Esophagus muscularis mucosa (tissue), 4 donors: ENCODE data around the gene TMOD1. TPM values are rescaled to one million over a fixed set of nuclear protein-coding genes. Genes with fewer than 3 reads are reported as not detected.

ENCODE experiments used
- DNase-seq: peaks from one replicate; pipeline ENCODE4 v3.0.0-alpha.2; 2017; ENCODE audit errors: extremely low spot score
- H3K27ac ChIP-seq, 4 donors: fragments of 200-600 bp; sonication (generic); replicated peaks in 1 of 4; 1 replicate in 3 of 4; 2 replicates in 1 of 4; pipeline ENCODE4 v1.5.1; 2016 to 2019; ENCODE audit warnings: mild to moderate bottlenecking in 1 of 4
- H3K27me3 ChIP-seq, 4 donors: fragments of 200-600 bp; sonication (generic); one replicate each; pipeline versions ENCODE4 v1.5.1 to v1.6.0; 2016 to 2019
- H3K36me3 ChIP-seq, 4 donors: fragments of 200-600 bp; sonication (generic); one replicate each; pipeline ENCODE4 v1.5.1; 2016 to 2019
- H3K4me1 ChIP-seq, 4 donors: fragments of 200-600 bp; sonication (generic); one replicate each; pipeline ENCODE4 v1.5.1; 2016 to 2019
- H3K4me3 ChIP-seq, 4 donors: fragments of 200-600 bp; sonication (generic); 1 replicate in 2 of 4; 2 replicates in 2 of 4; pipeline ENCODE4 v1.5.1; 2016 to 2019; ENCODE audit warnings: mild to moderate bottlenecking in 4 of 4, moderate library complexity in 1 of 4
- H3K9me3 ChIP-seq, 4 donors: fragments of 200-600 bp; sonication (generic); 1 replicate in 3 of 4; 2 replicates in 1 of 4; pipeline ENCODE4 v1.5.1; 2016 to 2019
- CTCF ChIP-seq, 3 experiments: fragments of 200-600 bp in 2 of 3; fragments of 450-650 bp in 1 of 3; sonication (generic) in 2 of 3; IDR thresholded peaks; one replicate each; pipeline ENCODE4 v1.5.1; 2017 to 2019; ENCODE audit warnings: antibody characterized with exemption in 3 of 3, mild to moderate bottlenecking in 2 of 3, moderate library complexity in 1 of 3
- EP300 ChIP-seq: sonication (generic); formaldehyde crosslinking; IDR thresholded peaks from one replicate; pipeline ENCODE4 v1.6.1; 2017; ENCODE audit warnings: antibody characterized with exemption
- POLR2A ChIP-seq: fragments of 450-650 bp; IDR thresholded peaks from one replicate; pipeline ENCODE4 v1.6.1; 2017; ENCODE audit warnings: antibody characterized with exemption, moderate library complexity, mild to moderate bottlenecking, low read depth
- POLR2AphosphoS5 ChIP-seq, 2 donors: sonication (generic); formaldehyde crosslinking; IDR thresholded peaks; one replicate each; pipeline ENCODE4 v1.6.1; 2017; ENCODE audit warnings: antibody characterized with exemption in 2 of 2
- WGBS: methylation state at CpG from one replicate; pipeline ENCODE4 v1.1.5; 2018; 5-methylcytosine and 5-hydroxymethylcytosine counted together
- intact Hi-C: fragments of 100-400 bp; cut with DNase I; formaldehyde crosslinking; loops from one replicate; pipeline ENCODE4 v1.15.1; 2023
- total RNA-seq, 4 donors: library from RNA; depleted of rRNA; stranded (reverse); fragments of >200 nt; gene quantifications; one replicate each; pipeline versions ENCODE4 v1.1.0 to v1.2.1, GENCODE V29; 2016

TMOD1 gene
- total RNA-seq, 4 donors from 2014 or later: 68.4 to 97.6 (median 71.6) TPM

GRCh38 chr9:97554566-97555075 is 53.2 kb downstream of the TMOD1 start:
- peak overlapping the region; percentile 60 to 93 (median 90) for H3K27ac ChIP-seq
- no peak overlapping the region for H3K4me3 ChIP-seq
- DNase-seq: no peak
- H3K4me1 ChIP-seq: peaks cover 45 to 58% (median 48%) of the 10 kb centered on the region in 4 donors
- H3K27me3 ChIP-seq: no peaks in the 10 kb centered on the region
- no peaks in the 10 kb centered on the region for H3K9me3 ChIP-seq
- 92% methylated on average over 6 of the region's 6 CpGs for WGBS
- TF ChIP-seq POLR2A (no peak), EP300 (no peak), POLR2AphosphoS5 (IDR thresholded peaks at IDR 0.05) (no peak), CTCF (IDR thresholded peaks at IDR 0.05) (no peak)
- peaks cover 9 to 37% (median 23%) of the 10 kb centered on the region in 4 donors for H3K36me3 ChIP-seq
- intact Hi-C loops: no loop called here

DNA sequence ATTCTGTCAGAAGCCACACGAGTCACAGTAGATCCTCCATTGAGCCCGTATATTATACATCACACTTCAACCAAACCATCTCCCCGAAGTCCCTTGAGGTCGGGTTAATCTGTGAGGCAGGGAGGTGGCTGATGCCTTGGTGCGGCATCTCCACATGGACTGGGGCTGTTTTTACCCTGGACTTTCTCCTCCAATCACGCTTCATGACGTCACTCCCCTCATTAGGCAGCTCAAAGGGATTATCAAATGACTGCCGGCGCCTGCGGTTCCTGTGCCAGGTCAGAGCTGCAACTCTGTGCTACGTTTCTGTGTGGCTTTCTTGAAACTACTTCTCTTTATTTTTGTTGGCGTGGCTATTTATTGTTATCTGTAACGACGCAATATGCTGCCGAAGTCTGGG is 53.7 kb downstream of the TMOD1 start:
- intact Hi-C loops: no loop called here
- Histone ChIP-seq H3K27me3 (no peaks in the 10 kb centered on the region), H3K27ac (peak overlapping the region; percentile 89 to 93 (median 90)), H3K36me3 (peaks cover 9 to 33% (median 21%) of the 10 kb centered on the region in 4 donors), H3K9me3 (no peaks in the 10 kb centered on the region), H3K4me1 (peaks cover 49 to 64% (median 52%) of the 10 kb centered on the region in 4 donors), H3K4me3 (no peak overlapping the region)
- DNase-seq: no peak
- no peak for TF ChIP-seq CTCF (IDR thresholded peaks at IDR 0.05)
- 76% methylated on average over 11 of the region's 15 CpGs for WGBS

GRCh38 chr9:97556036-97556720 is 54.7 kb downstream of the TMOD1 start:
- H3K9me3 ChIP-seq: no peaks in the 10 kb centered on the region
- peaks cover 9 to 36% (median 22%) of the 10 kb centered on the region in 4 donors for H3K36me3 ChIP-seq
- TF ChIP-seq POLR2AphosphoS5 (IDR thresholded peaks at IDR 0.05) (no peak), CTCF (IDR thresholded peaks at IDR 0.05) (no peak), EP300 (no peak), POLR2A (no peak)
- H3K27ac ChIP-seq: peak overlapping the region; percentile 89 to 93 (median 90)
- WGBS: 83% methylated on average over 10 of the region's 10 CpGs
- DNase-seq: no peak
- intact Hi-C loops: no loop called here
- peaks cover 56 to 74% (median 59%) of the 10 kb centered on the region in 4 donors for H3K4me1 ChIP-seq
- H3K4me3 ChIP-seq: no peak overlapping the region
- no peaks in the 10 kb centered on the region for H3K27me3 ChIP-seq

GRCh38 chr9:97556721-97557605 is 55.5 kb downstream of the TMOD1 start:
- Histone ChIP-seq H3K4me1 (peaks cover 60 to 81% (median 66%) of the 10 kb centered on the region in 4 donors), H3K4me3 (peak overlapping the region in 1 of 4 donors; percentile 2), H3K27ac (peak overlapping the region; percentile 89 to 93 (median 90)), H3K27me3 (no peaks in the 10 kb centered on the region), H3K36me3 (peaks cover 9 to 43% (median 22%) of the 10 kb centered on the region in 4 donors), H3K9me3 (no peaks in the 10 kb centered on the region)
- intact Hi-C loops: no loop called here
- TF ChIP-seq POLR2AphosphoS5 (IDR thresholded peaks at IDR 0.05) (no peak), CTCF (IDR thresholded peaks at IDR 0.05) (no peak), POLR2A (no peak), EP300 (no peak)
- 75% methylated on average over 15 of the region's 15 CpGs for WGBS
- no peak for DNase-seq
